ENCODE data around the gene CSKMT. TPM values are rescaled to one million over a fixed set of nuclear protein-coding genes. Genes with fewer than 3 reads are reported as not detected.

The CSKMT gene, protein sequence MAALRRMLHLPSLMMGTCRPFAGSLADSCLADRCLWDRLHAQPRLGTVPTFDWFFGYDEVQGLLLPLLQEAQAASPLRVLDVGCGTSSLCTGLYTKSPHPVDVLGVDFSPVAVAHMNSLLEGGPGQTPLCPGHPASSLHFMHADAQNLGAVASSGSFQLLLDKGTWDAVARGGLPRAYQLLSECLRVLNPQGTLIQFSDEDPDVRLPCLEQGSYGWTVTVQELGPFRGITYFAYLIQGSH
- total RNA-seq, result 7.7 and 7.9 TPM in 2 replicates

GRCh38 chr11:62665075-62665598 is at the start of gene CSKMT, which contains the start of gene C11orf98:
TSS of gene CSKMT (plus strand) at chr11:62665312. CDS start at chr11:62665880, 568 bp downstream.
TSS of gene C11orf98 (minus strand) at chr11:62665210. CDS start at chr11:62665169, 41 bp downstream.

GRCh38 chr11:62621567-62622470 is 43.3 kb upstream of the CSKMT start, which contains the start of gene B3GAT3:
TSS of gene B3GAT3 (minus strand) at chr11:62621986. CDS start at chr11:62621947, 39 bp downstream.

GRCh38 chr11:62645946-62646824 is 18.9 kb upstream of the CSKMT start, which contains the start of gene GANAB:
TSS of gene GANAB (minus strand) at chr11:62646613. CDS start at chr11:62646599, 14 bp downstream.

DNA sequence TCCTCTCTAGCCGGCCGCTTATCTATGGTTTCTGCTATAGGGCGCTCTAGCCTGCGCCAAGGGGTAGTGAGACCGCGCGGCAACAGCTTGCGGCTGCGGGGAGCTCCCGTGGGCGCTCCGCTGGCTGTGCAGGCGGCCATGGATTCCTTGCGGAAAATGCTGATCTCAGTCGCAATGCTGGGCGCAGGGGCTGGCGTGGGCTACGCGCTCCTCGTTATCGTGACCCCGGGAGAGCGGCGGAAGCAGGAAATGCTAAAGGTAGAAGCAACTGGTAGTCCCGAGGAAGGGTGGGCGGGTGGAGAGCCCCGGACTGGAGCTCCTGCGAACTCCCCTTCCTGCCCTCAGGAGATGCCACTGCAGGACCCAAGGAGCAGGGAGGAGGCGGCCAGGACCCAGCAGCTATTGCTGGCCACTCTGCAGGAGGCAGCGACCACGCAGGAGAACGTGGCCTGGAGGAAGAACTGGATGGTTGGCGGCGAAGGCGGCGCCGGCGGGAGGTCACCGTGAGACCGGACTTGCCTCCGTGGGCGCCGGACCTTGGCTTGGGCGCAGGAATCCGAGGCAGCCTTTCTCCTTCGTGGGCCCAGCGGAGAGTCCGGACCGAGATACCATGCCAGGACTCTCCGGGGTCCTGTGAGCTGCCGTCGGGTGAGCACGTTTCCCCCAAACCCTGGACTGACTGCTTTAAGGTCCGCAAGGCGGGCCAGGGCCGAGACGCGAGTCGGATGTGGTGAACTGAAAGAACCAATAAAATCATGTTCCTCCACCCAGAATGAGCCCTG is 6.7 kb downstream of the CSKMT start, which contains the start of the genes LBHD1 and UQCC3:
Gene LBHD1, minus strand, starts transcription at position 660 of the 782 bp plus-strand sequence. CDS start 2,236 bp downstream, outside the sequence.
Gene UQCC3, plus strand, starts transcription at position 66 of the 782 bp plus-strand sequence. Its CDS starts 73 bp downstream, at position 139.

GRCh38 chr11:62678770-62679696 is 13.9 kb downstream of the CSKMT start, which contains the start of gene UBXN1:
TSS of gene UBXN1 (minus strand) at chr11:62679073. CDS start at chr11:62678923, 150 bp downstream.

GRCh38 chr11:62689421-62690183 is 24.5 kb downstream of the CSKMT start, which contains the start of gene LRRN4CL:
TSS of gene LRRN4CL (minus strand) at chr11:62689530. CDS start at chr11:62688508, 1,022 bp downstream.

GRCh38 chr11:62707277-62707861 is 42.3 kb downstream of the CSKMT start, which contains the start of the genes BSCL2 and GNG3:
TSS of gene BSCL2 (minus strand) at chr11:62707424. CDS start at chr11:62707195, 229 bp downstream.
TSS of gene GNG3 (plus strand) at chr11:62707676. CDS start at chr11:62708296, 620 bp downstream.

Other genes starting within 250 kb of the CSKMT start
- gene SCGB1A1, start 246.3 kb upstream of the CSKMT start, total RNA-seq, result not detected in 2 replicates
- 329 and 449 TPM in 2 replicates for gene AHNAK, start 118.5 kb upstream of the CSKMT start, total RNA-seq
- 1,133 and 1,197 TPM in 2 replicates for gene EEF1G, start 91.4 kb upstream of the CSKMT start, total RNA-seq
- 9.2 and 12.8 TPM in 2 replicates for gene TUT1, start 73.8 kb upstream of the CSKMT start, total RNA-seq
- 177 and 185 TPM in 2 replicates for gene MTA2, start 63.4 kb upstream of the CSKMT start, total RNA-seq
- 26.9 and 35.7 TPM in 2 replicates for gene EML3, start 52.5 kb upstream of the CSKMT start, total RNA-seq
- 2.1 and 4.9 TPM in 2 replicates for gene ROM1, start 52.1 kb upstream of the CSKMT start, total RNA-seq
- 16.7 and 19.2 TPM in 2 replicates for gene B3GAT3, start 43.3 kb upstream of the CSKMT start, total RNA-seq
- 177 and 354 TPM in 2 replicates for gene GANAB, start 18.7 kb upstream of the CSKMT start, total RNA-seq
- 16.8 and 20.8 TPM in 2 replicates for gene INTS5, start 12.0 kb upstream of the CSKMT start, total RNA-seq
- 29.8 and 31.6 TPM in 2 replicates for gene C11orf98, start 102 bp upstream of the CSKMT start, total RNA-seq
- gene UQCC3, start 6.4 kb downstream of the CSKMT start, total RNA-seq, result 9.0 and 10.5 TPM in 2 replicates
- 1.6 and 2.8 TPM in 2 replicates for gene LBHD1, start 7.0 kb downstream of the CSKMT start, total RNA-seq
- gene UBXN1, start 13.8 kb downstream of the CSKMT start, total RNA-seq, result 145 and 155 TPM in 2 replicates
- gene LRRN4CL, start 24.2 kb downstream of the CSKMT start, total RNA-seq, result under 0.01 and 0.31 TPM in 2 replicates
- 14.2 and 15.7 TPM in 2 replicates for gene BSCL2, start 42.1 kb downstream of the CSKMT start, total RNA-seq
- gene GNG3, start 42.4 kb downstream of the CSKMT start, total RNA-seq, result not detected in 2 replicates
- 9.9 and 18.2 TPM in 2 replicates for gene HNRNPUL2, start 62.1 kb downstream of the CSKMT start, total RNA-seq
- 32.5 and 33.0 TPM in 2 replicates for gene TTC9C, start 63.2 kb downstream of the CSKMT start, total RNA-seq
- gene ZBTB3, start 88.8 kb downstream of the CSKMT start, total RNA-seq, result 7.8 TPM in 2 replicates
- gene POLR2G, start 96.3 kb downstream of the CSKMT start, total RNA-seq, result 49.9 and 61.2 TPM in 2 replicates
- gene TAF6L, start 106.1 kb downstream of the CSKMT start, total RNA-seq, result 19.3 and 43.2 TPM in 2 replicates
- 17.2 and 21.3 TPM in 2 replicates for gene TMEM179B, start 122.1 kb downstream of the CSKMT start, total RNA-seq
- 11.3 and 11.5 TPM in 2 replicates for gene TMEM223, start 126.7 kb downstream of the CSKMT start, total RNA-seq
- 11.8 and 50.6 TPM in 2 replicates for gene NXF1, start 140.1 kb downstream of the CSKMT start, total RNA-seq
- gene STX5, start 166.7 kb downstream of the CSKMT start, total RNA-seq, result 35.9 and 40.8 TPM in 2 replicates
- not detected in 2 replicates for gene TEX54, start 167.5 kb downstream of the CSKMT start, total RNA-seq
- 61.4 and 67.5 TPM in 2 replicates for gene WDR74, start 174.3 kb downstream of the CSKMT start, total RNA-seq
- gene SLC3A2, start 215.6 kb downstream of the CSKMT start, total RNA-seq, result 86.1 and 87.2 TPM in 2 replicates